Tracheal epithelial cell (primary cell): ENCODE measurements around the gene ATOH8. TPM values are rescaled to one million over a fixed set of nuclear protein-coding genes. Genes with fewer than 3 reads are reported as not detected.

Experiments
- total RNA-seq: library from RNA; depleted of rRNA; stranded (reverse); fragments of >200 nt; gene quantifications from 2 replicates; pipeline ENCODE4 v1.2.1, GENCODE V29; 2014

Gene ATOH8, protein sequence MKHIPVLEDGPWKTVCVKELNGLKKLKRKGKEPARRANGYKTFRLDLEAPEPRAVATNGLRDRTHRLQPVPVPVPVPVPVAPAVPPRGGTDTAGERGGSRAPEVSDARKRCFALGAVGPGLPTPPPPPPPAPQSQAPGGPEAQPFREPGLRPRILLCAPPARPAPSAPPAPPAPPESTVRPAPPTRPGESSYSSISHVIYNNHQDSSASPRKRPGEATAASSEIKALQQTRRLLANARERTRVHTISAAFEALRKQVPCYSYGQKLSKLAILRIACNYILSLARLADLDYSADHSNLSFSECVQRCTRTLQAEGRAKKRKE
- total RNA-seq = 0.96 TPM in 1 of 2 replicates, not detected in the other

DNA sequence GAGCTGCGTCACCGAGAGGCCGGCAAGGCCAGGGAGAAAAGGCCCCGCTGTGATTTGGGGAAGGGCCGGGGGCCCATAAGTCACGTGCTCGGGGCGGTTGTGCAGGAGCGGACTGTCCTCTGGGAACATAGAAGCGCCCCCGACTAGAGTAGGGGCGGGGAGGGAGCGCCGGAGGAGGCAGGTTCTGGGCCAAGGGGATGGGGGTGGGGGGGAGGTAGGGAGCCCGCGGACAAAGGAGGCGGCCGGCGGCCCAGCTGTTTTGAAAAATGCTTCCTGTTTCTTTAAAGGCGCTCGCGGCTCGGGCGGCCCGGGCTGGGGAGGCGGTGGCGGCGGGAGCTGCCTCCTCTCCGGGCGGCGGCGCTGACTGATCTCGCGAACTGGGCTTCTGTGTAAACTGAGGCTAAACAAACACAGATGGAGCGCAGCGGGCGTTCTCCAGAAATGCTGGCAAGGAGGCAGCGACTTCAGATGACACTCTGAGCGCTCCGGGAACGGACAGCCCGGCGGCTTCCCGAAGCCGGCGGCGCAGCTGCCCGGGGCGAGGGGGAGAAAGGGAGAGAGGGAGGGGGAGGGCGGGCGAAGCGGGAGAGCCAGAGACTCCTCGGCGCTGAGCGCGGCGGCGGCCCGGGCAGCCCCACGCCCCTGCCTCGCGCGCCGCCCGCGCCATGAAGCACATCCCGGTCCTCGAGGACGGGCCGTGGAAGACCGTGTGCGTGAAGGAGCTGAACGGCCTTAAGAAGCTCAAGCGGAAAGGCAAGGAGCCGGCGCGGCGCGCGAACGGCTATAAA, at the start of gene ATOH8:
ATOH8 (plus strand) TSS at position 467 of the 788 bp plus-strand sequence; CDS start at position 666, 199 bp downstream.

Other genes starting within 250 kb of the ATOH8 start
- 49.4 and 75.9 TPM in 2 replicates for gene MAT2A, start 214.8 kb upstream of the ATOH8 start, total RNA-seq
- 27.3 and 35.4 TPM in 2 replicates for gene GGCX, start 192.5 kb upstream of the ATOH8 start, total RNA-seq
- 36.2 and 42.2 TPM in 2 replicates for gene VAMP8, start 176.4 kb upstream of the ATOH8 start, total RNA-seq
- gene VAMP5, start 169.6 kb upstream of the ATOH8 start, total RNA-seq = 4.1 TPM in 1 of 2 replicates, not detected in the other
- gene RNF181, start 158.2 kb upstream of the ATOH8 start, total RNA-seq = 221 and 249 TPM in 2 replicates
- 10.7 and 12.8 TPM in 2 replicates for gene TMEM150A, start 151.3 kb upstream of the ATOH8 start, total RNA-seq
- gene C2orf68, start 141.9 kb upstream of the ATOH8 start, total RNA-seq = 16.0 and 20.0 TPM in 2 replicates
- 32.8 and 36.4 TPM in 2 replicates for gene USP39, start 137.8 kb upstream of the ATOH8 start, total RNA-seq
- gene SFTPB, start 85.8 kb upstream of the ATOH8 start, total RNA-seq = not detected in 2 replicates
- gene GNLY, start 59.6 kb upstream of the ATOH8 start, total RNA-seq = not detected in 2 replicates
- 13.6 and 14.2 TPM in 2 replicates for gene ST3GAL5, start 135.0 kb downstream of the ATOH8 start, total RNA-seq